Neural cell (in vitro differentiated cells): Measurements from ENCODE around the gene EVI2A. TPM values are rescaled to one million over a fixed set of nuclear protein-coding genes. Genes with fewer than 3 reads are reported as not detected.

Experiments
- H2AFZ ChIP-seq: fragments of 200-600, 300-800 bp; sonication (generic), shearing (Covaris generic); 2 replicates; pipeline ENCODE4 v1.6.0; 2014; ENCODE audit warnings: low read depth, mild to moderate bottlenecking, antibody characterized with exemption, low read length, moderate library complexity
- H3F3A ChIP-seq: fragments of 200-600 bp; shearing (Covaris generic); 2 replicates; pipeline ENCODE4 v1.6.1; 2016; ENCODE audit warnings: mild to moderate bottlenecking, moderate library complexity, mixed read lengths, antibody characterized with exemption, low read length; ENCODE audit not compliant: insufficient read depth, poor library complexity, severe bottlenecking
- H3K27ac ChIP-seq: fragments of 200-600, 300-800 bp; sonication (generic), shearing (Covaris generic); 2 replicates; pipeline ENCODE4 v1.5.1; 2014; ENCODE audit warnings: mild to moderate bottlenecking, low read length, moderate library complexity
- H3K27me3 ChIP-seq: fragments of 300-800, 200-600 bp; sonication (generic), shearing (Covaris generic); 2 replicates; pipeline ENCODE4 v1.6.0; 2014; ENCODE audit warnings: mild to moderate bottlenecking, low read depth, low read length, moderate library complexity; ENCODE audit not compliant: insufficient read depth
- H3K36me3 ChIP-seq: fragments of 300-800, 200-600 bp; sonication (generic), shearing (Covaris generic); 2 replicates; pipeline ENCODE4 v1.5.1; 2014; ENCODE audit warnings: mild to moderate bottlenecking, antibody characterized with exemption, low read length, moderate library complexity; ENCODE audit not compliant: insufficient read depth
- H3K4me2 ChIP-seq: fragments of 300-800, 200-600 bp; sonication (generic), shearing (Covaris generic); 2 replicates; pipeline ENCODE4 v1.6.0; 2014; ENCODE audit warnings: mild to moderate bottlenecking, low read length
- H3K4me3 ChIP-seq: fragments of 300-800, 200-600 bp; sonication (generic), shearing (Covaris generic); 2 replicates; pipeline ENCODE4 v1.5.1; 2014; ENCODE audit warnings: mild to moderate bottlenecking, low read length, moderate library complexity
- H3K79me2 ChIP-seq: fragments of 200-600 bp; shearing (Covaris generic); replicated peaks from 2 replicates; pipeline ENCODE4 v1.6.0; 2014; ENCODE audit warnings: mild to moderate bottlenecking, low read length, moderate library complexity; ENCODE audit not compliant: insufficient read depth
- H3K9ac ChIP-seq: fragments of 300-800, 200-600 bp; sonication (generic), shearing (Covaris generic); 2 replicates; pipeline ENCODE4 v1.6.1; 2016; ENCODE audit warnings: mild to moderate bottlenecking, low read length, mixed read lengths
- H3K9me2 ChIP-seq: fragments of 200-600 bp; shearing (Covaris generic); 2 replicates; pipeline ENCODE4 v1.6.1; 2016; ENCODE audit warnings: mild to moderate bottlenecking, low read length, mixed read lengths; ENCODE audit not compliant: insufficient read depth
- H3K9me3 ChIP-seq: fragments of 200-600, 300-800 bp; sonication (generic), shearing (Covaris generic); 2 replicates; pipeline ENCODE4 v1.6.1; 2016; ENCODE audit warnings: mild to moderate bottlenecking, mixed run types, low read length, moderate library complexity, mixed read lengths
- H4K20me1 ChIP-seq: fragments of 200-600 bp; shearing (Covaris generic); 2 replicates; pipeline ENCODE4 v1.6.1; 2016; ENCODE audit warnings: mild to moderate bottlenecking, mixed run types; ENCODE audit not compliant: insufficient read depth
- EP300 ChIP-seq: fragments of 450-650 bp; conservative IDR thresholded peaks from 2 replicates; pipeline ENCODE4 v1.6.1; 2014; ENCODE audit warnings: antibody characterized with exemption, mild to moderate bottlenecking, moderate library complexity; ENCODE audit not compliant: poor library complexity, severe bottlenecking
- EZH2 ChIP-seq: fragments of 200-600, 300-800 bp; shearing (Covaris generic), sonication (generic); IDR thresholded peaks from 2 replicates; pipeline ENCODE4 v1.6.1; 2014; ENCODE audit warnings: antibody characterized with exemption, low read length, borderline replicate concordance, mild to moderate bottlenecking; ENCODE audit not compliant: insufficient read depth, poor library complexity, severe bottlenecking
- MXI1 ChIP-seq: fragments of 450-650 bp; conservative IDR thresholded peaks from 2 replicates; pipeline ENCODE4 v1.6.1; 2014; ENCODE audit warnings: antibody characterized with exemption, mild to moderate bottlenecking; ENCODE audit not compliant: poor library complexity, severe bottlenecking
- POLR2AphosphoS5 ChIP-seq: IDR thresholded peaks from 2 replicates; pipeline ENCODE4 v1.6.1; 2012
- RAD21 ChIP-seq: fragments of 450-650 bp; conservative IDR thresholded peaks from 2 replicates; pipeline ENCODE4 v1.6.1; 2014; ENCODE audit warnings: antibody characterized with exemption, mild to moderate bottlenecking, moderate library complexity
- SMC3 ChIP-seq: fragments of 450-650 bp; conservative IDR thresholded peaks from 2 replicates; pipeline ENCODE4 v1.6.1; 2014; ENCODE audit warnings: antibody characterized with exemption, mild to moderate bottlenecking, moderate library complexity; ENCODE audit not compliant: poor library complexity
- TAF1 ChIP-seq: IDR thresholded peaks from 2 replicates; pipeline ENCODE4 v1.6.1; 2012; ENCODE audit warnings: low read depth
- polyA plus RNA-seq: library from polyadenylated mRNA; depleted of rRNA; stranded (reverse); fragments of >200 nt; gene quantifications from 2 replicates; pipeline ENCODE4 v1.2.3, GENCODE V29; 2014
- TF ChIP-seq, protein P1 (sequence below): IDR thresholded peaks from 2 replicates; pipeline ENCODE4 v1.6.1; 2012; ENCODE audit warnings: borderline replicate concordance
- TF ChIP-seq, protein P2 (sequence below): fragments of 450-650 bp; IDR thresholded peaks from 2 replicates; pipeline ENCODE4 v1.5.1; 2014; ENCODE audit warnings: antibody characterized with exemption, mild to moderate bottlenecking, moderate library complexity; ENCODE audit not compliant: poor library complexity, severe bottlenecking

Gene EVI2A
- polyA plus RNA-seq, 1 donor from 2014 or later: not detected

DNA sequence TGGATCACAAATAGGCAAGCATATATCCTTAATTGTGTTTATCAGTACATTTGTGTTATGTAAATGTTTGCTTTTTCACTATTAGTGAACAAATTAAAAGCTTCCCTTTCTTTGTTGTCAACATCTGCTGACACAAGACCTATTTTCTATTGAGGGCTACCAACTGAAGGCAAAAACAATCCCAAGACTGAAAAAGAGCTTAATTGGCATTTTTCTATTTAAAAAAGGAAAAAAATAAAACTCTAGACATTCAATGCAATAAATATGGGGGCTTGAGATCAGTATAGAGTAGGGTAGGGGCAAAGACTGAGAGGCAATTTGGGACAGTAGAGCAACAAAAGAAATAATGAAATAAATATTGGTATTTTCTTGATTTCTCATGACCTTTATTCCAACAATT is 48.6 kb downstream of the EVI2A start:
- H3K36me3 ChIP-seq: peaks cover 20% of the 10 kb centered on the region
- H3F3A ChIP-seq: no peaks in the 10 kb centered on the region
- no peak overlapping the region for H3K27ac ChIP-seq
- H3K27me3 ChIP-seq: no peaks in the 10 kb centered on the region
- H3K4me2 ChIP-seq: no peak overlapping the region
- no peaks in the 10 kb centered on the region for H3K79me2 ChIP-seq
- H2AFZ ChIP-seq: no peak overlapping the region
- TF ChIP-seq SMC3: no peak
- TF ChIP-seq EP300: no peak
- no peak for TF ChIP-seq POLR2AphosphoS5
- TF ChIP-seq, protein P1, sequence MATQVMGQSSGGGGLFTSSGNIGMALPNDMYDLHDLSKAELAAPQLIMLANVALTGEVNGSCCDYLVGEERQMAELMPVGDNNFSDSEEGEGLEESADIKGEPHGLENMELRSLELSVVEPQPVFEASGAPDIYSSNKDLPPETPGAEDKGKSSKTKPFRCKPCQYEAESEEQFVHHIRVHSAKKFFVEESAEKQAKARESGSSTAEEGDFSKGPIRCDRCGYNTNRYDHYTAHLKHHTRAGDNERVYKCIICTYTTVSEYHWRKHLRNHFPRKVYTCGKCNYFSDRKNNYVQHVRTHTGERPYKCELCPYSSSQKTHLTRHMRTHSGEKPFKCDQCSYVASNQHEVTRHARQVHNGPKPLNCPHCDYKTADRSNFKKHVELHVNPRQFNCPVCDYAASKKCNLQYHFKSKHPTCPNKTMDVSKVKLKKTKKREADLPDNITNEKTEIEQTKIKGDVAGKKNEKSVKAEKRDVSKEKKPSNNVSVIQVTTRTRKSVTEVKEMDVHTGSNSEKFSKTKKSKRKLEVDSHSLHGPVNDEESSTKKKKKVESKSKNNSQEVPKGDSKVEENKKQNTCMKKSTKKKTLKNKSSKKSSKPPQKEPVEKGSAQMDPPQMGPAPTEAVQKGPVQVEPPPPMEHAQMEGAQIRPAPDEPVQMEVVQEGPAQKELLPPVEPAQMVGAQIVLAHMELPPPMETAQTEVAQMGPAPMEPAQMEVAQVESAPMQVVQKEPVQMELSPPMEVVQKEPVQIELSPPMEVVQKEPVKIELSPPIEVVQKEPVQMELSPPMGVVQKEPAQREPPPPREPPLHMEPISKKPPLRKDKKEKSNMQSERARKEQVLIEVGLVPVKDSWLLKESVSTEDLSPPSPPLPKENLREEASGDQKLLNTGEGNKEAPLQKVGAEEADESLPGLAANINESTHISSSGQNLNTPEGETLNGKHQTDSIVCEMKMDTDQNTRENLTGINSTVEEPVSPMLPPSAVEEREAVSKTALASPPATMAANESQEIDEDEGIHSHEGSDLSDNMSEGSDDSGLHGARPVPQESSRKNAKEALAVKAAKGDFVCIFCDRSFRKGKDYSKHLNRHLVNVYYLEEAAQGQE: no peak
- no peak for TF ChIP-seq TAF1
- no peak for TF ChIP-seq EZH2
- no peak for TF ChIP-seq MXI1
- TF ChIP-seq, protein P2, sequence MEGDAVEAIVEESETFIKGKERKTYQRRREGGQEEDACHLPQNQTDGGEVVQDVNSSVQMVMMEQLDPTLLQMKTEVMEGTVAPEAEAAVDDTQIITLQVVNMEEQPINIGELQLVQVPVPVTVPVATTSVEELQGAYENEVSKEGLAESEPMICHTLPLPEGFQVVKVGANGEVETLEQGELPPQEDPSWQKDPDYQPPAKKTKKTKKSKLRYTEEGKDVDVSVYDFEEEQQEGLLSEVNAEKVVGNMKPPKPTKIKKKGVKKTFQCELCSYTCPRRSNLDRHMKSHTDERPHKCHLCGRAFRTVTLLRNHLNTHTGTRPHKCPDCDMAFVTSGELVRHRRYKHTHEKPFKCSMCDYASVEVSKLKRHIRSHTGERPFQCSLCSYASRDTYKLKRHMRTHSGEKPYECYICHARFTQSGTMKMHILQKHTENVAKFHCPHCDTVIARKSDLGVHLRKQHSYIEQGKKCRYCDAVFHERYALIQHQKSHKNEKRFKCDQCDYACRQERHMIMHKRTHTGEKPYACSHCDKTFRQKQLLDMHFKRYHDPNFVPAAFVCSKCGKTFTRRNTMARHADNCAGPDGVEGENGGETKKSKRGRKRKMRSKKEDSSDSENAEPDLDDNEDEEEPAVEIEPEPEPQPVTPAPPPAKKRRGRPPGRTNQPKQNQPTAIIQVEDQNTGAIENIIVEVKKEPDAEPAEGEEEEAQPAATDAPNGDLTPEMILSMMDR: no peak
- H3K9me2 ChIP-seq: no peaks in the 10 kb centered on the region
- H3K4me3 ChIP-seq: no peak overlapping the region
- no peak overlapping the region for H3K9ac ChIP-seq
- no peaks in the 10 kb centered on the region for H3K9me3 ChIP-seq
- H4K20me1 ChIP-seq: no peaks in the 10 kb centered on the region

DNA sequence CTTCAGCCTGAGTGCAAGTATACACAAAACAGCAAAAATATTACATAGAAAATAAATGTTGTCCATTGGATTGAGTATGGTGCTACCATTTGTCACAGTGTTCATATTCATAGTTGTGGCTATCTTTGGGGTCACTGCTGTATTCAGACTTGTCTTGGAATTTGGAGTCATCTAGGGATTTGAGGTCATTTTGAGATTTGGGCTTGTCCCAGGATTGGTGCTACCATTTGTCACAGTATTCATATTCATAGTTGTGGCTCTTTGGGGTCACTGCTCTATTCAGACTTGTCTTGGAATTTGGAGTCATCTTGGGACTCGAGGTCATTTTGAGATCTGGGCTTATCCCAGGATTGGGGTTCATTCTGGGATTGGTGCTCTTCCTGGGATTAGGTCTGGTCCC is 49.2 kb downstream of the EVI2A start:
- no peak overlapping the region for H2AFZ ChIP-seq
- TF ChIP-seq EZH2: no peak
- no peak for TF ChIP-seq TAF1
- no peak for TF ChIP-seq POLR2AphosphoS5
- TF ChIP-seq RAD21: no peak
- TF ChIP-seq SMC3: no peak
- TF ChIP-seq, protein P1: no peak
- TF ChIP-seq, protein P2: no peak
- TF ChIP-seq MXI1: no peak
- TF ChIP-seq EP300: no peak
- no peak overlapping the region for H3K4me3 ChIP-seq
- H3K27ac ChIP-seq: no peak overlapping the region
- no peaks in the 10 kb centered on the region for H3K9me2 ChIP-seq
- H3K4me2 ChIP-seq: no peak overlapping the region
- no peaks in the 10 kb centered on the region for H3F3A ChIP-seq
- H3K9me3 ChIP-seq: no peaks in the 10 kb centered on the region
- H4K20me1 ChIP-seq: no peaks in the 10 kb centered on the region
- H3K9ac ChIP-seq: no peak overlapping the region
- H3K36me3 ChIP-seq: peaks cover 21% of the 10 kb centered on the region
- no peaks in the 10 kb centered on the region for H3K79me2 ChIP-seq
- H3K27me3 ChIP-seq: no peaks in the 10 kb centered on the region
